HG03064 (cell line): ENCODE data around the gene GLI3.
A peak's percentile ranks its signal among the peaks of the same experiment; 100 is the strongest.

Experiments used
- ATAC-seq: cut with Tn5 transposase; IDR thresholded peaks from one replicate; pipeline ENCODE4 v1.9.1; 2021; ENCODE audit warnings: low read depth; ENCODE audit not compliant: unreplicated experiment

The GLI3 gene

GRCh38 chr7:41955451-41955850, 281.6 kb downstream of the GLI3 start:
- ATAC-seq, result no peak

- no peak for ATAC-seq
These were observed 282.0 kb downstream of the GLI3 start for GRCh38 chr7:41954976-41955375.

- ATAC-seq, result no peak
These were observed 288.5 kb downstream of the GLI3 start for GRCh38 chr7:41948503-41948902.

- ATAC-seq, result peak; percentile 85
These were observed 293.9 kb downstream of the GLI3 start for GRCh38 chr7:41943094-41943577.

- ATAC-seq, result no peak
These were observed 294.4 kb downstream of the GLI3 start for GRCh38 chr7:41942468-41943093.

- ATAC-seq, result peak; percentile 81
These were observed 296.2 kb downstream of the GLI3 start for GRCh38 chr7:41940760-41941343.

GRCh38 chr7:41938371-41938770, 298.6 kb downstream of the GLI3 start:
- ATAC-seq, result no peak

- no peak for ATAC-seq
These were observed 303.6 kb downstream of the GLI3 start for GRCh38 chr7:41933427-41933826.

- no peak for ATAC-seq
These were observed 305.8 kb downstream of the GLI3 start for GRCh38 chr7:41931263-41931646.

- ATAC-seq, result no peak
These were observed 306.3 kb downstream of the GLI3 start for GRCh38 chr7:41930538-41931262.

- ATAC-seq, result no peak
These were observed 308.2 kb downstream of the GLI3 start for GRCh38 chr7:41928781-41929180.

GRCh38 chr7:41928166-41928565, 308.8 kb downstream of the GLI3 start:
- ATAC-seq, result no peak

- no peak for ATAC-seq
These were observed 309.6 kb downstream of the GLI3 start for GRCh38 chr7:41927380-41927779.

- no peak for ATAC-seq
These were observed 311.1 kb downstream of the GLI3 start for GRCh38 chr7:41925946-41926345.

GRCh38 chr7:41924796-41925195, 312.2 kb downstream of the GLI3 start:
- ATAC-seq, result no peak

- ATAC-seq, result no peak
These were observed 314.6 kb downstream of the GLI3 start for GRCh38 chr7:41922373-41922772.

- no peak for ATAC-seq
These were observed 315.5 kb downstream of the GLI3 start for GRCh38 chr7:41921453-41921981.

GRCh38 chr7:41918597-41918996, 318.4 kb downstream of the GLI3 start:
- no peak for ATAC-seq

GRCh38 chr7:41916450-41916927, 320.5 kb downstream of the GLI3 start:
- ATAC-seq, result no peak

- ATAC-seq, result no peak
These were observed 321.1 kb downstream of the GLI3 start for GRCh38 chr7:41915871-41916270.

GRCh38 chr7:41912851-41913567, 324.0 kb downstream of the GLI3 start:
- no peak for ATAC-seq
